CD14-positive monocyte (primary cell): Measurements from ENCODE around the gene HTR1D. TPM values are rescaled to one million over a fixed set of nuclear protein-coding genes. Genes with fewer than 3 reads are reported as not detected.

Source experiments
- DNase-seq, 3 donors: peaks; one replicate each; pipeline ENCODE4 v3.0.0-alpha.2; 2011 to 2022
- H2AFZ ChIP-seq: 2 replicates; pipeline ENCODE4 v1.6.0; 2012; ENCODE audit warnings: mild to moderate bottlenecking, low read depth, low read length, inconsistent platforms; ENCODE audit not compliant: insufficient read depth, poor library complexity, severe bottlenecking
- H3K27ac ChIP-seq, 2 donors: 1 replicate in 1 of 2; 2 replicates in 1 of 2; pipeline ENCODE4 v1.5.1; 2012 to 2013; ENCODE audit warnings: low read length in 2 of 2, control low read depth in 1 of 2, inconsistent platforms in 1 of 2, low read depth in 1 of 2, mild to moderate bottlenecking in 1 of 2
- H3K27me3 ChIP-seq, 2 donors: one replicate each; pipeline versions ENCODE4 v1.6.0 to v1.6.1; 2011 to 2013; ENCODE audit warnings: low read length in 2 of 2; ENCODE audit not compliant: control insufficient read depth in 2 of 2, insufficient read depth in 2 of 2
- H3K36me3 ChIP-seq, 2 donors: replicated peaks in 1 of 2; 1 replicate in 1 of 2; 2 replicates in 1 of 2; pipeline versions ENCODE4 v1.5.1 to v1.6.1; 2012 to 2013; ENCODE audit warnings: low read length in 2 of 2, control low read depth in 1 of 2, inconsistent platforms in 1 of 2, mild to moderate bottlenecking in 1 of 2; ENCODE audit not compliant: insufficient read depth in 2 of 2, control insufficient read depth in 1 of 2
- H3K4me1 ChIP-seq, 2 donors: 1 replicate in 1 of 2; 2 replicates in 1 of 2; pipeline versions ENCODE4 v1.5.1 to v1.6.1; 2012 to 2013; ENCODE audit warnings: low read length in 2 of 2, control low read depth in 1 of 2, inconsistent platforms in 1 of 2, mild to moderate bottlenecking in 1 of 2, moderate library complexity in 1 of 2; ENCODE audit not compliant: insufficient read depth in 2 of 2, control insufficient read depth in 1 of 2
- H3K4me2 ChIP-seq: replicated peaks from 2 replicates; pipeline ENCODE3; 2012; ENCODE audit warnings: low read length, moderate library complexity, mild to moderate bottlenecking; ENCODE audit not compliant: poor library complexity, severe bottlenecking; ENCODE audit errors: extremely low read depth
- H3K4me3 ChIP-seq, 3 experiments: fragments of 200-600 bp in 1 of 3; sonication (generic) in 1 of 3; replicated peaks in 1 of 3; 1 replicate in 2 of 3; 2 replicates in 1 of 3; pipeline ENCODE4 v1.5.1; 2011 to 2013; ENCODE audit warnings: low read length in 3 of 3, mild to moderate bottlenecking in 3 of 3, control low read depth in 2 of 3, low read depth in 2 of 3, inconsistent platforms in 1 of 3, moderate library complexity in 1 of 3
- H3K79me2 ChIP-seq: 2 replicates; pipeline ENCODE4 v1.6.0; 2012; ENCODE audit warnings: mild to moderate bottlenecking, control low read depth, inconsistent platforms, low read length, moderate library complexity; ENCODE audit not compliant: insufficient read depth
- H3K9ac ChIP-seq: 2 replicates; pipeline ENCODE4 v1.6.0; 2017; ENCODE audit warnings: low read length, mild to moderate bottlenecking; ENCODE audit not compliant: insufficient read depth, poor library complexity, severe bottlenecking
- H3K9me3 ChIP-seq, 2 donors: replicated peaks in 1 of 2; 1 replicate in 1 of 2; 2 replicates in 1 of 2; pipeline versions ENCODE4 v1.5.1 to v1.6.1; 2012 to 2013; ENCODE audit warnings: low read length in 2 of 2, control low read depth in 1 of 2; ENCODE audit not compliant: control insufficient read depth in 1 of 2, insufficient read depth in 1 of 2
- H4K20me1 ChIP-seq: 2 replicates; pipeline ENCODE4 v1.6.0; 2012; ENCODE audit warnings: mild to moderate bottlenecking, low read length, control low read depth, moderate library complexity; ENCODE audit not compliant: insufficient read depth
- H3K27ac Mint-ChIP-seq, 7 donors: one replicate each; pipeline ENCODE4 v1.8.0; 2020; ENCODE audit warnings: mild to moderate bottlenecking in 7 of 7, mixed read lengths in 7 of 7, moderate library complexity in 6 of 7, inconsistent platforms in 2 of 7
- H3K27me3 Mint-ChIP-seq, 3 donors: one replicate each; pipeline ENCODE4 v1.8.0; 2021 to 2022; ENCODE audit warnings: low read depth in 3 of 3, mild to moderate bottlenecking in 3 of 3, mixed read lengths in 3 of 3, moderate library complexity in 3 of 3, inconsistent platforms in 1 of 3
- H3K36me3 Mint-ChIP-seq, 2 donors: one replicate each; pipeline ENCODE4 v1.8.0; 2020; ENCODE audit warnings: mixed read lengths in 2 of 2, inconsistent platforms in 1 of 2, mild to moderate bottlenecking in 1 of 2
- H3K4me1 Mint-ChIP-seq: one replicate; pipeline ENCODE4 v1.8.0; 2020; ENCODE audit warnings: mild to moderate bottlenecking, mixed read lengths
- H3K4me3 Mint-ChIP-seq, 2 donors: one replicate each; pipeline ENCODE4 v1.8.0; 2020; ENCODE audit warnings: mild to moderate bottlenecking in 2 of 2, mixed read lengths in 2 of 2, moderate library complexity in 1 of 2
- H3K9me3 Mint-ChIP-seq, 7 donors: one replicate each; pipeline ENCODE4 v1.8.0; 2020 to 2022; ENCODE audit warnings: mixed read lengths in 7 of 7, mild to moderate bottlenecking in 6 of 7, moderate library complexity in 6 of 7, inconsistent platforms in 2 of 7
- CTCF ChIP-seq: fragments of 200-600 bp; IDR thresholded peaks from one replicate; pipeline ENCODE4 v1.8.0; 2022; ENCODE audit warnings: antibody characterized with exemption, mild to moderate bottlenecking
- WGBS: methylation state at CpG from one replicate; pipeline ENCODE4 v1.1.5; 2013; ENCODE audit warnings: missing lambda C conversion rate; ENCODE audit not compliant: insufficient coverage; 5-methylcytosine and 5-hydroxymethylcytosine counted together
- intact Hi-C, 2 donors: fragments of 100-400 bp; cut with micrococcal nuclease; formaldehyde crosslinking; loops; one replicate each; pipeline versions ENCODE4 v1.15.0 to v1.15.1; 2023
- polyA plus RNA-seq, 3 donors: library from polyadenylated mRNA; depleted of rRNA in 1 of 3; unstranded in 2 of 3; stranded (reverse) in 1 of 3; fragments of 300-500 nt in 2 of 3; fragments of >200 nt in 1 of 3; fragmentation: Illumina TruSeq in 2 of 3; gene quantifications; 1 replicate in 2 of 3; 2 replicates in 1 of 3; pipeline ENCODE4 v1.2.3, GENCODE V29; 2012 to 2021

HTR1D gene
- polyA plus RNA-seq, 3 donors: not detected

GRCh38 chr1:23221107-23221506 lies 3.8 kb upstream of the HTR1D start:
- peaks cover 41 to 55% (median 45%) of the 10 kb centered on the region in 3 donors for H3K27me3 Mint-ChIP-seq

GRCh38 chr1:23216771-23217420 lies 406 bp downstream of the HTR1D start:
- peaks cover 0 to 10% of the 10 kb centered on the region in 2 donors for H3K4me1 ChIP-seq
- peaks cover 0 to 5% (median 0%) of the 10 kb centered on the region in 7 donors for H3K9me3 Mint-ChIP-seq
- no peak overlapping the region for H3K4me3 ChIP-seq
- H3K9ac ChIP-seq: no peak overlapping the region
- no peaks in the 10 kb centered on the region for H3K79me2 ChIP-seq
- intact Hi-C loops: no loop called here
- TF ChIP-seq CTCF: peak; percentile 67
- peaks cover 54 to 78% (median 71%) of the 10 kb centered on the region in 3 donors for H3K27me3 Mint-ChIP-seq
- under 1% methylated on average over 77 of the region's 78 CpGs for WGBS
- H3K4me1 Mint-ChIP-seq: peaks cover 2% of the 10 kb centered on the region
- H3K27me3 ChIP-seq: peaks cover 27 to 53% of the 10 kb centered on the region in 2 donors
- no peaks in the 10 kb centered on the region for H3K36me3 ChIP-seq
- H3K9me3 ChIP-seq: peaks cover 0 to 3% of the 10 kb centered on the region in 2 donors
- no peak for DNase-seq
- H3K4me2 ChIP-seq: peak overlapping the region; percentile 34
- H3K27ac ChIP-seq: no peak overlapping the region
- no peak overlapping the region for H3K27ac Mint-ChIP-seq
- peak overlapping the region in 1 of 2 donors; percentile 64 for H3K4me3 Mint-ChIP-seq
- no peaks in the 10 kb centered on the region for H4K20me1 ChIP-seq
- H3K36me3 Mint-ChIP-seq: no peaks in the 10 kb centered on the region
- no peak overlapping the region for H2AFZ ChIP-seq

More at GRCh38 chr1:23221107-23221506, 3.8 kb upstream of the HTR1D start:
- peaks cover 0 to 10% of the 10 kb centered on the region in 2 donors for H3K4me1 ChIP-seq
- no peak overlapping the region for H3K27ac Mint-ChIP-seq
- DNase-seq: no peak
- peaks cover 2% of the 10 kb centered on the region for H3K4me1 Mint-ChIP-seq
- no peaks in the 10 kb centered on the region for H4K20me1 ChIP-seq
- peaks cover 3 to 16% (median 9%) of the 10 kb centered on the region in 7 donors for H3K9me3 Mint-ChIP-seq
- no peaks in the 10 kb centered on the region for H3K36me3 ChIP-seq
- TF ChIP-seq CTCF: no peak
- no peak overlapping the region for H3K4me3 Mint-ChIP-seq
- H3K9ac ChIP-seq: no peak overlapping the region
- no peaks in the 10 kb centered on the region for H3K36me3 Mint-ChIP-seq
- H3K79me2 ChIP-seq: no peaks in the 10 kb centered on the region
- no CpG with 5 or more reads among the region's 2 CpGs for WGBS
- no peak overlapping the region for H3K4me2 ChIP-seq
- no peak overlapping the region for H3K27ac ChIP-seq
- H3K27me3 ChIP-seq: peaks cover 24 to 39% of the 10 kb centered on the region in 2 donors
- H3K4me3 ChIP-seq: no peak overlapping the region
- no peak overlapping the region for H2AFZ ChIP-seq
- intact Hi-C loops: no loop called here
- peaks cover 0 to under 1% of the 10 kb centered on the region in 2 donors for H3K9me3 ChIP-seq
